NB4 (cell line): Measurements from ENCODE around the gene ADAMTSL1.

ENCODE experiments used
- MAX ChIP-seq: IDR thresholded peaks from 2 replicates; pipeline ENCODE4 v1.6.1; 2011; ENCODE audit warnings: low read depth, low read length
- POLR2A ChIP-seq: IDR thresholded peaks from 2 replicates; pipeline ENCODE4 v1.6.1; 2011; ENCODE audit warnings: mild to moderate bottlenecking; ENCODE audit not compliant: insufficient read length; ENCODE audit errors: extremely low read depth
- TF ChIP-seq, protein P1 (sequence below): IDR thresholded peaks from one replicate; pipeline ENCODE4 v1.5.1; 2012; ENCODE audit warnings: low read depth, low read length

DNA sequence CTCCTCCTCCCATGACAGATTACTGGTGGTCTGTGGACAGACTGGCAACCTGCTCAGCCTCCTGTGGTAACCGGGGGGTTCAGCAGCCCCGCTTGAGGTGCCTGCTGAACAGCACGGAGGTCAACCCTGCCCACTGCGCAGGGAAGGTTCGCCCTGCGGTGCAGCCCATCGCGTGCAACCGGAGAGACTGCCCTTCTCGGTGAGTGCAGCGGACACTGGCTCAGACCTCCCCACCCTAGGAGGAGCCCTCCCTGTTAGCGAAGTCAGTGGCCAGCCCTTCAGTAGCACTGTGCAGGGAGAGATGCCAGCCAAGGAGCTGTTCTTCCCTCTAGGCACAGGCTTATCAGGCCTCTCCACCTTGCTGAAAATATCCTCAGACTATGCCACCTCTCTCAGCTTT, 415.6 kb downstream of the ADAMTSL1 start:
- TF ChIP-seq POLR2A (no peak), MAX (no peak)
- TF ChIP-seq, protein P1, sequence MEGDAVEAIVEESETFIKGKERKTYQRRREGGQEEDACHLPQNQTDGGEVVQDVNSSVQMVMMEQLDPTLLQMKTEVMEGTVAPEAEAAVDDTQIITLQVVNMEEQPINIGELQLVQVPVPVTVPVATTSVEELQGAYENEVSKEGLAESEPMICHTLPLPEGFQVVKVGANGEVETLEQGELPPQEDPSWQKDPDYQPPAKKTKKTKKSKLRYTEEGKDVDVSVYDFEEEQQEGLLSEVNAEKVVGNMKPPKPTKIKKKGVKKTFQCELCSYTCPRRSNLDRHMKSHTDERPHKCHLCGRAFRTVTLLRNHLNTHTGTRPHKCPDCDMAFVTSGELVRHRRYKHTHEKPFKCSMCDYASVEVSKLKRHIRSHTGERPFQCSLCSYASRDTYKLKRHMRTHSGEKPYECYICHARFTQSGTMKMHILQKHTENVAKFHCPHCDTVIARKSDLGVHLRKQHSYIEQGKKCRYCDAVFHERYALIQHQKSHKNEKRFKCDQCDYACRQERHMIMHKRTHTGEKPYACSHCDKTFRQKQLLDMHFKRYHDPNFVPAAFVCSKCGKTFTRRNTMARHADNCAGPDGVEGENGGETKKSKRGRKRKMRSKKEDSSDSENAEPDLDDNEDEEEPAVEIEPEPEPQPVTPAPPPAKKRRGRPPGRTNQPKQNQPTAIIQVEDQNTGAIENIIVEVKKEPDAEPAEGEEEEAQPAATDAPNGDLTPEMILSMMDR, result no peak
